GM10847 (cell line): ENCODE measurements around the gene ANKRD11.

ENCODE experiments used
- POLR2A ChIP-seq: IDR thresholded peaks from 2 replicates; pipeline ENCODE4 v1.6.1; 2011; ENCODE audit not compliant: insufficient read length; ENCODE audit errors: extremely low read depth

Gene ANKRD11

DNA sequence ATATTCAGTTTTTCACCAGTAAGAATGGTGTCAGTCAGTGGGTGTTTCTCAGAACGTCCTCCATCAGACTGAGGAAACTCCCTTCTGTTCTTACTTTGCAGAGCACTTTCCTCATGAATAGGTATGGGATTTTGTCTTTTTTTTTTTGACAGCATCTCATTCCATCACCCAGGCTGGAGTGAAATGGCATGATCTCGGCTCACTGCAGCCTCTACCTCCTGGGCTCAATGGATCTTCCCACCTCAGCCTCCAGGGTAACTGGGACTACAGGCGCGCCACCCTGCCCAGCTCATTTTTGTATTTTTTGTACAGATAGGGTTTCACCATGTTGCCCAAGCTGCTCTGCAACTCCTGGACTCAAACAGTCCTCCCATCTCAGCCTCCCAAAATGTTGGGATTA is 142.6 kb downstream of the ANKRD11 start:
- no peak for TF ChIP-seq POLR2A

GRCh38 chr16:89346869-89347268 is 143.5 kb downstream of the ANKRD11 start:
- no peak for TF ChIP-seq POLR2A

DNA sequence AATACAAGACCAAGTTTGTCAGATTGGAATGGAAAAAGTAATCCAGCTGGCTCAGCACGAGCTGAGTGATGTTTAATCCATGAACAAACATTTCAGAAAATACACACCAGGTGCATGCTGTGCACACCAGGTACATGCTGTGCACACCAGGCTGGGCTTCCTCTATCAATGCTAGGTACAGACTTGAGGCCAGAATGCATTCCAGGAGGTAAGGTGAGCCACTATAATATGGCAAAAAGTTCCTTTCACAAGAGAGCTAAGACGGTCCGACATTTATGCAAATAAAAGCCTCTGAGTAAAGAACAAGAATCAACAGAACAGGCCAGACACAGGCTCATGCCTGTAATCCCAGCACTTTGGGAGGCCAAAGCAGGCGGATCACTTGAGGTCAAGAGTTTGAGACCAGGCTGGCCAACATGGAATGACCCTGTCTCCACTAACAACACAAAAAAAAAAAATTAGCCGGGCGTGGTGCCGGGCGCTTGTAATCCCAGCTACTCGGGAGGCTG is 144.7 kb downstream of the ANKRD11 start:
- TF ChIP-seq POLR2A = no peak

- no peak for TF ChIP-seq POLR2A
Observed at GRCh38 chr16:89344846-89345611, 145.3 kb downstream of the ANKRD11 start.

GRCh38 chr16:89344458-89344834 is 145.9 kb downstream of the ANKRD11 start:
- TF ChIP-seq POLR2A = no peak

DNA sequence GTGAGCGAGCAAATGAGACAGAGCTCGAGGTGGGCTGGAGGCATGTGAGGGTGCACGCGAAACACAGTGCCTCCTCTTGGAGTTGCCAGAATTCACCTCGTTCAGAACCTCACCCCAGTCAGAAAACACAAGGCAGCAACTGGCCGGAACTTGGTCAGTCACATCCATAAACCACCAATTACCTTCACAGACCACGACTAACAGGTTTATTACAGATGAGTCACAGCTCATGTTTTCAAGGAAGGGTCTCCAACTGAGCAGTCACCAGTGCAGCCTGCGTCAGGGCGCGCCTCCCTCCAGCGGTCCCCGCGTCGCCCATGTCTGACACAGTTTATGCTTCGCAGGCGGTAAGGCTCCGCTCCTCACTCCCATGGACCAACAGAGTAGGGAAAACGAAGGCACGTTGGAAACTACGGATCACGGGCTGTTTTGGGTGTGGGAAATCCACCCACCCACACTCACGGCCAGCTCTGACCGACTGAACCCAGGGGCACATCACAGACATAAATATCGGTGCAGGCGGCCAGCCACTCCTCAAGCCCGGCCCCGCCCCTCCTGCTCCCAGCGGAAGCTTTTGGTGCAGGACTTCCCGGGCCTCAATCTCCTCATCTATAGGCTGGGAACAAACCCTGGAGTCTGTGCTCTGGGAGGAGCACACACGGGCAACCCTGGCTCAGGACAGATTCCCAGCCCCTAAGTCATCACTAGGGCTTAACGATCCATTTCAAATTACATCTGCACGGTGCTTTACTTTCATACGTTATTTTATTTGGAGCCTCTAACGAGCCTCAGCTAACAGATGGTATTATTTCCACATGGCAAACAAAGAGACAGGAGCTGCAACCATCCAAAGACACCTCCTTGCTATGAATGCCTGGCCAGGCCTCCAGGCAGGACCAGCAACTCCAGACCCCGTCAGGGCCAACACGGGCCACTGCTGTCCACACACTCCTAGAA is 146.6 kb downstream of the ANKRD11 start:
- TF ChIP-seq POLR2A = no peak

- TF ChIP-seq POLR2A = no peak
Observed at GRCh38 chr16:89341697-89342694, 148.4 kb downstream of the ANKRD11 start.

GRCh38 chr16:89341279-89341678 is 149.1 kb downstream of the ANKRD11 start:
- TF ChIP-seq POLR2A = no peak

GRCh38 chr16:89338863-89339262 is 151.5 kb downstream of the ANKRD11 start:
- TF ChIP-seq POLR2A = no peak

DNA sequence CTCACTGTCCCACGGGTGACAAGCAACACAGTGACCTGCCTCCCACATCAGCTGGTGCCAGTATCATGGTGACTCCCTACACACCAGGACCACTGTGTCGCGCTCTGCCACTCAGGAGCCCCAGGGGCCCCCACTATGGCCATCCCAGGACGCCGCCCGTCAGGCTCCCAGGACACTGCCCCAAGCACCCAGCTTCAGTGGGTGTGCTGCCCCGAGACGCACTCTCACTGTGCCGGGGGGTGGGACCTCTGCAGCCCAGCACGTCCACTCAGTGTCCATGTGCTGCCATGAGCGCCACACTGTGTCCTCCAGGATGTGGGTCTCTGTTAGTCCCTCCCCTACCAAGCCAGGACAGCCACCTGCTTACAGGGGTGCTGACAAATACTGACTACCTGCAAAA is 152.4 kb downstream of the ANKRD11 start:
- TF ChIP-seq POLR2A = no peak

- TF ChIP-seq POLR2A = no peak
Observed at GRCh38 chr16:89335803-89336485, 154.4 kb downstream of the ANKRD11 start.

DNA sequence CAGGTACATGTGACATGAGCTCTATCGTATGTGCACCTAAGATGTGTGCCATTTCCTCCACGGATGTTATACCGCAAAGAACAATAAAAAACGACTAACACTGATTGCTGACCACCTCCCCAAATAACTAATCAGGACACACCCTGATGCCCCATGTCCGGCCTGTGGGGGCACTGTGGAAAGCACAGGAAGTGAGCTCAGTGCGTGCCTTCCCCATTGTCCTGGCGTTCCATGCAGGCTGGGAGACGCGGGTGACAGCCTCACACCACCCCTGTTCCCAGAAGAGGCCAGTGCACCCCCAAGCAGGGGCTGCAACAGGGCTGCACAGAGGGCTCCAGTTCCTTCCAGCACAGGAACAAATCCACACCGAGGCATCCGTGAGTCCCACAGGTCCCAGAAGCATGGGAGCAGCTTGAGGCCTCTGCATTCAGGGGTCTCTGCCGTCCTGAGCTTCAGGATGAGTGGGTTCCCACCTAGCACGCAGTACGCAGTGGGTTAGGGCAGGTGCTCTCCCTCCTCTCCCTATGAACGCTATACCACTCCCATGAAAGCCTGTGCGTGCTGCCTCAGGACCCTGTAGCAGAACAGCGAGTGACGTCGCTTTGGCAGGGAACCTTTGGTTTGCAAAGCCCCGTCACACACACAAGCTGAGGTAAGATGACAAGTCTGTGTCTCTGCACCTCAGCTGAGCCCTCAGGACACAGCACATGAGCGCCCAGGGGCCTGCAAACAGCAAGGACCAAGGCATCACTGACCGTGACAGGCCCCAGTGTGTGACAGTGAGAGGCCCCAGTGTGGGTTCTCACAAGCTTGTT is 155.2 kb downstream of the ANKRD11 start:
- no peak for TF ChIP-seq POLR2A

- no peak for TF ChIP-seq POLR2A
Observed at GRCh38 chr16:89334461-89334860, 155.9 kb downstream of the ANKRD11 start.
